ENCODE measurements around the gene PNLDC1. TPM values are rescaled to one million over a fixed set of nuclear protein-coding genes. Genes with fewer than 3 reads are reported as not detected.

The PNLDC1 gene
- total and polyA plus RNA-seq, 2 experiments from 2014 or later: not detected

DNA sequence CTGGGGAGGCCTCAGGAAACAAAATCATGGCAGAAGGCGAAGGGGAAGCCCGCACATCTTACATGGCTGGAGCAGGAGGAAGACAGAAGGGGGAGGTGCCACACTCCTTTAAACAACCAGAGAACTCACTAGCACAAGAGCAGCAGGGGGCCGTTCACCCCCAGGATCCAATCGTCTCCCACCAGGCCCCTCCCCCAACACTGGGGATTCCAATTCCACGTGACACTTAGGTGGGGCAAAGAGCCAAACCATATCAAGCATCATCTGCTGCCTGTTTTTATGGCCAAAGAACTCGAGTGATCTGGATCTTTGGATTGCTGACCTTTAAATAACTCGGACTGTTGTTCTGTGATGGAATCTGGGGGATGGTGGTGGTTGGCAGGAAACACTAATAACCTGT is 28.0 kb downstream of the PNLDC1 start:
- no peak for ATAC-seq
- Histone ChIP-seq H3K27ac (ENCODE audit: low read depth) (no peak overlapping the region), H3K4me1 (ENCODE audit: insufficient read depth) (peaks cover 18% of the 10 kb centered on the region), H3K4me2 (no peak overlapping the region), H3K9me2 (ENCODE audit: insufficient read depth) (no peaks in the 10 kb centered on the region), H3K79me2 (replicated peaks; ENCODE audit: insufficient read depth) (no peaks in the 10 kb centered on the region), H3K36me3 (ENCODE audit: insufficient read depth) (no peaks in the 10 kb centered on the region), H4K20me1 (replicated peaks; ENCODE audit: insufficient read depth) (no peaks in the 10 kb centered on the region), H3K27me3 (ENCODE audit: insufficient read depth) (no peaks in the 10 kb centered on the region), H3F3A (replicated peaks; ENCODE audit: low read depth) (no peaks in the 10 kb centered on the region), H3K4me3 (no peak overlapping the region), H2AFZ (no peak overlapping the region)
- Mint-ChIP-seq H3K27ac (no peak overlapping the region), H3K27me3 (ENCODE audit: insufficient read depth, low read depth, poor library complexity) (peaks cover 16% of the 10 kb centered on the region), H3K4me1 (peaks cover 34% of the 10 kb centered on the region), H3K36me3 (ENCODE audit: low read depth) (peaks cover 8% of the 10 kb centered on the region; the same call in 2 of the 3 replicates), H3K9me3 (peaks cover 8% of the 10 kb centered on the region; the same call in 1 of the 3 replicates), H3K4me3 (no peak overlapping the region)
- no peak for DNase-seq (ENCODE audit: low spot score)
- TF ChIP-seq EZH2phosphoT487 (IDR thresholded peaks at IDR 0.05; ENCODE audit: unreplicated experiment) (no peak), NANOG (IDR thresholded peaks at IDR 0.05; ENCODE audit: borderline replicate concordance) (no peak), EZH2 (IDR thresholded peaks at IDR 0.05; ENCODE audit: low read depth, unreplicated experiment) (no peak), REST (IDR thresholded peaks at IDR 0.05; ENCODE audit: unreplicated experiment) (no peak), JUNB (IDR thresholded peaks at IDR 0.05; ENCODE audit: unreplicated experiment) (no peak), ZNF114 (CRISPR knock-in tag; IDR thresholded peaks at IDR 0.05) (no peak), STAT1 (IDR thresholded peaks at IDR 0.05; ENCODE audit: unreplicated experiment) (no peak), POLR2AphosphoS5 (IDR thresholded peaks at IDR 0.05; ENCODE audit: low read depth) (no peak), CREB1 (CRISPR knock-in tag; IDR thresholded peaks at IDR 0.05; ENCODE audit: low read depth) (no peak), ZNF331 (CRISPR knock-in tag; IDR thresholded peaks at IDR 0.05; ENCODE audit: low read depth) (no peak)
- TF ChIP-seq, protein P1, sequence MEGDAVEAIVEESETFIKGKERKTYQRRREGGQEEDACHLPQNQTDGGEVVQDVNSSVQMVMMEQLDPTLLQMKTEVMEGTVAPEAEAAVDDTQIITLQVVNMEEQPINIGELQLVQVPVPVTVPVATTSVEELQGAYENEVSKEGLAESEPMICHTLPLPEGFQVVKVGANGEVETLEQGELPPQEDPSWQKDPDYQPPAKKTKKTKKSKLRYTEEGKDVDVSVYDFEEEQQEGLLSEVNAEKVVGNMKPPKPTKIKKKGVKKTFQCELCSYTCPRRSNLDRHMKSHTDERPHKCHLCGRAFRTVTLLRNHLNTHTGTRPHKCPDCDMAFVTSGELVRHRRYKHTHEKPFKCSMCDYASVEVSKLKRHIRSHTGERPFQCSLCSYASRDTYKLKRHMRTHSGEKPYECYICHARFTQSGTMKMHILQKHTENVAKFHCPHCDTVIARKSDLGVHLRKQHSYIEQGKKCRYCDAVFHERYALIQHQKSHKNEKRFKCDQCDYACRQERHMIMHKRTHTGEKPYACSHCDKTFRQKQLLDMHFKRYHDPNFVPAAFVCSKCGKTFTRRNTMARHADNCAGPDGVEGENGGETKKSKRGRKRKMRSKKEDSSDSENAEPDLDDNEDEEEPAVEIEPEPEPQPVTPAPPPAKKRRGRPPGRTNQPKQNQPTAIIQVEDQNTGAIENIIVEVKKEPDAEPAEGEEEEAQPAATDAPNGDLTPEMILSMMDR (conservative IDR thresholded peaks at IDR 0.05; ENCODE audit: low read depth in 2 of 2): no peak
- TF ChIP-seq, protein P2, sequence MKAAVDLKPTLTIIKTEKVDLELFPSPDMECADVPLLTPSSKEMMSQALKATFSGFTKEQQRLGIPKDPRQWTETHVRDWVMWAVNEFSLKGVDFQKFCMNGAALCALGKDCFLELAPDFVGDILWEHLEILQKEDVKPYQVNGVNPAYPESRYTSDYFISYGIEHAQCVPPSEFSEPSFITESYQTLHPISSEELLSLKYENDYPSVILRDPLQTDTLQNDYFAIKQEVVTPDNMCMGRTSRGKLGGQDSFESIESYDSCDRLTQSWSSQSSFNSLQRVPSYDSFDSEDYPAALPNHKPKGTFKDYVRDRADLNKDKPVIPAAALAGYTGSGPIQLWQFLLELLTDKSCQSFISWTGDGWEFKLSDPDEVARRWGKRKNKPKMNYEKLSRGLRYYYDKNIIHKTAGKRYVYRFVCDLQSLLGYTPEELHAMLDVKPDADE (IDR thresholded peaks at IDR 0.05): no peak
- TF ChIP-seq, protein P3, sequence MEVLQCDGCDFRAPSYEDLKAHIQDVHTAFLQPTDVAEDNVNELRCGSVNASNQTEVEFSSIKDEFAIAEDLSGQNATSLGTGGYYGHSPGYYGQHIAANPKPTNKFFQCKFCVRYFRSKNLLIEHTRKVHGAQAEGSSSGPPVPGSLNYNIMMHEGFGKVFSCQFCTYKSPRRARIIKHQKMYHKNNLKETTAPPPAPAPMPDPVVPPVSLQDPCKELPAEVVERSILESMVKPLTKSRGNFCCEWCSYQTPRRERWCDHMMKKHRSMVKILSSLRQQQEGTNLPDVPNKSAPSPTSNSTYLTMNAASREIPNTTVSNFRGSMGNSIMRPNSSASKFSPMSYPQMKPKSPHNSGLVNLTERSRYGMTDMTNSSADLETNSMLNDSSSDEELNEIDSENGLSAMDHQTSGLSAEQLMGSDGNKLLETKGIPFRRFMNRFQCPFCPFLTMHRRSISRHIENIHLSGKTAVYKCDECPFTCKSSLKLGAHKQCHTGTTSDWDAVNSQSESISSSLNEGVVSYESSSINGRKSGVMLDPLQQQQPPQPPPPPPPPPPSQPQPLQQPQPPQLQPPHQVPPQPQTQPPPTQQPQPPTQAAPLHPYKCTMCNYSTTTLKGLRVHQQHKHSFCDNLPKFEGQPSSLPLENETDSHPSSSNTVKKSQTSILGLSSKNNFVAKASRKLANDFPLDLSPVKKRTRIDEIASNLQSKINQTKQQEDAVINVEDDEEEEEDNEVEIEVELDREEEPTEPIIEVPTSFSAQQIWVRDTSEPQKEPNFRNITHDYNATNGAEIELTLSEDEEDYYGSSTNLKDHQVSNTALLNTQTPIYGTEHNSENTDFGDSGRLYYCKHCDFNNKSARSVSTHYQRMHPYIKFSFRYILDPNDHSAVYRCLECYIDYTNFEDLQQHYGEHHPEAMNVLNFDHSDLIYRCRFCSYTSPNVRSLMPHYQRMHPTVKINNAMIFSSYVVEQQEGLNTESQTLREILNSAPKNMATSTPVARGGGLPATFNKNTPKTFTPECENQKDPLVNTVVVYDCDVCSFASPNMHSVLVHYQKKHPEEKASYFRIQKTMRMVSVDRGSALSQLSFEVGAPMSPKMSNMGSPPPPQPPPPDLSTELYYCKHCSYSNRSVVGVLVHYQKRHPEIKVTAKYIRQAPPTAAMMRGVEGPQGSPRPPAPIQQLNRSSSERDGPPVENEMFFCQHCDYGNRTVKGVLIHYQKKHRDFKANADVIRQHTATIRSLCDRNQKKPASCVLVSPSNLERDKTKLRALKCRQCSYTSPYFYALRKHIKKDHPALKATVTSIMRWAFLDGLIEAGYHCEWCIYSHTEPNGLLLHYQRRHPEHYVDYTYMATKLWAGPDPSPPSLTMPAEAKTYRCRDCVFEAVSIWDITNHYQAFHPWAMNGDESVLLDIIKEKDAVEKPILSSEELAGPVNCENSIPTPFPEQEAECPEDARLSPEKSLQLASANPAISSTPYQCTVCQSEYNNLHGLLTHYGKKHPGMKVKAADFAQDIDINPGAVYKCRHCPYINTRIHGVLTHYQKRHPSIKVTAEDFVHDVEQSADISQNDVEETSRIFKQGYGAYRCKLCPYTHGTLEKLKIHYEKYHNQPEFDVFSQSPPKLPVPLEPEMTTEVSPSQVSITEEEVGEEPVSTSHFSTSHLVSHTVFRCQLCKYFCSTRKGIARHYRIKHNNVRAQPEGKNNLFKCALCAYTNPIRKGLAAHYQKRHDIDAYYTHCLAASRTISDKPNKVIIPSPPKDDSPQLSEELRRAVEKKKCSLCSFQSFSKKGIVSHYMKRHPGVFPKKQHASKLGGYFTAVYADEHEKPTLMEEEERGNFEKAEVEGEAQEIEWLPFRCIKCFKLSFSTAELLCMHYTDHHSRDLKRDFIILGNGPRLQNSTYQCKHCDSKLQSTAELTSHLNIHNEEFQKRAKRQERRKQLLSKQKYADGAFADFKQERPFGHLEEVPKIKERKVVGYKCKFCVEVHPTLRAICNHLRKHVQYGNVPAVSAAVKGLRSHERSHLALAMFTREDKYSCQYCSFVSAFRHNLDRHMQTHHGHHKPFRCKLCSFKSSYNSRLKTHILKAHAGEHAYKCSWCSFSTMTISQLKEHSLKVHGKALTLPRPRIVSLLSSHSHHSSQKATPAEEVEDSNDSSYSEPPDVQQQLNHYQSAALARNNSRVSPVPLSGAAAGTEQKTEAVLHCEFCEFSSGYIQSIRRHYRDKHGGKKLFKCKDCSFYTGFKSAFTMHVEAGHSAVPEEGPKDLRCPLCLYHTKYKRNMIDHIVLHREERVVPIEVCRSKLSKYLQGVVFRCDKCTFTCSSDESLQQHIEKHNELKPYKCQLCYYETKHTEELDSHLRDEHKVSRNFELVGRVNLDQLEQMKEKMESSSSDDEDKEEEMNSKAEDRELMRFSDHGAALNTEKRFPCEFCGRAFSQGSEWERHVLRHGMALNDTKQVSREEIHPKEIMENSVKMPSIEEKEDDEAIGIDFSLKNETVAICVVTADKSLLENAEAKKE (CRISPR knock-in tag; IDR thresholded peaks at IDR 0.05): no peak

Measured in GM23338 (cell line).